ENCODE data around the gene DHX40. TPM values are rescaled to one million over a fixed set of nuclear protein-coding genes. Genes with fewer than 3 reads are reported as not detected.
A peak's percentile ranks its signal among the peaks of the same experiment; 100 is the strongest.
"Not testable (repeated sequence)": the region's sequence is repeated elsewhere in the genome, so short reads cannot be mapped to it uniquely, and the experiment has no call there.

DHX40 gene
- total RNA-seq, 1 donor from 2014 or later = 42.9 TPM

GRCh38 chr17:59550703-59551102 lies 14.7 kb upstream of the DHX40 start:
- no peak for DNase-seq (ENCODE audit: low read depth)
- Histone ChIP-seq H3K4me3 (ENCODE audit: low read depth, low read length) (no peak overlapping the region), H3K27me3 (ENCODE audit: control insufficient read depth, insufficient read depth, low read length) (no peaks in the 10 kb centered on the region), H3K36me3 (ENCODE audit: control insufficient read depth, insufficient read depth, low read length) (no peaks in the 10 kb centered on the region)
- no peak for TF ChIP-seq CTCF (IDR thresholded peaks at IDR 0.05; ENCODE audit: insufficient read depth, low read length, poor library complexity, severe bottlenecking)

GRCh38 chr17:59558039-59558438 lies 7.4 kb upstream of the DHX40 start:
- TF ChIP-seq CTCF (IDR thresholded peaks at IDR 0.05; ENCODE audit: insufficient read depth, low read length, poor library complexity, severe bottlenecking) = no peak
- DNase-seq (ENCODE audit: low read depth) = no peak
- no peaks in the 10 kb centered on the region for H3K36me3 ChIP-seq (ENCODE audit: control insufficient read depth, insufficient read depth, low read length)
- no peaks in the 10 kb centered on the region for H3K27me3 ChIP-seq (ENCODE audit: control insufficient read depth, insufficient read depth, low read length)
- H3K4me3 ChIP-seq (ENCODE audit: low read depth, low read length) = no peak overlapping the region

GRCh38 chr17:59558953-59559352 lies 6.5 kb upstream of the DHX40 start:
- no peaks in the 10 kb centered on the region for H3K27me3 ChIP-seq (ENCODE audit: control insufficient read depth, insufficient read depth, low read length)
- DNase-seq (ENCODE audit: low read depth) = no peak
- TF ChIP-seq CTCF (IDR thresholded peaks at IDR 0.05; ENCODE audit: insufficient read depth, low read length, poor library complexity, severe bottlenecking) = peak; percentile 21

GRCh38 chr17:59561042-59561441 lies 4.4 kb upstream of the DHX40 start:
- no peaks in the 10 kb centered on the region for H3K27me3 ChIP-seq (ENCODE audit: control insufficient read depth, insufficient read depth, low read length)
- H3K4me3 ChIP-seq (ENCODE audit: low read depth, low read length) = no peak overlapping the region
- DNase-seq (ENCODE audit: low read depth) = no peak
- TF ChIP-seq CTCF (IDR thresholded peaks at IDR 0.05; ENCODE audit: insufficient read depth, low read length, poor library complexity, severe bottlenecking) = peak; percentile 41
- H3K36me3 ChIP-seq (ENCODE audit: control insufficient read depth, insufficient read depth, low read length) = no peaks in the 10 kb centered on the region

More at GRCh38 chr17:59558953-59559352, 6.5 kb upstream of the DHX40 start:
- no peaks in the 10 kb centered on the region for H3K36me3 ChIP-seq (ENCODE audit: control insufficient read depth, insufficient read depth, low read length)
- H3K4me3 ChIP-seq (ENCODE audit: low read depth, low read length) = no peak overlapping the region

GRCh38 chr17:59565959-59566324 lies 532 bp downstream of the DHX40 start:
- TF ChIP-seq CTCF (IDR thresholded peaks at IDR 0.05; ENCODE audit: insufficient read depth, low read length, poor library complexity, severe bottlenecking) = no peak
- Histone ChIP-seq H3K4me3 (ENCODE audit: low read depth, low read length) (peak overlapping the region; percentile 100), H3K27me3 (ENCODE audit: control insufficient read depth, insufficient read depth, low read length) (no peaks in the 10 kb centered on the region), H3K36me3 (ENCODE audit: control insufficient read depth, insufficient read depth, low read length) (no peaks in the 10 kb centered on the region)
- peak; percentile 77 for DNase-seq (ENCODE audit: low read depth)

GRCh38 chr17:59569151-59569550 lies 3.7 kb downstream of the DHX40 start:
- DNase-seq (ENCODE audit: low read depth); H3K36me3 ChIP-seq (ENCODE audit: control insufficient read depth, insufficient read depth, low read length); H3K4me3 ChIP-seq (ENCODE audit: low read depth, low read length); H3K27me3 ChIP-seq (ENCODE audit: control insufficient read depth, insufficient read depth, low read length): not testable (repeated sequence)

Data from kidney epithelial cell (primary cell).